HG03045 (cell line): Measurements from ENCODE around the gene ABRACL.

Source experiments
- ATAC-seq: cut with Tn5 transposase; IDR thresholded peaks from one replicate; pipeline ENCODE4 v1.9.1; 2021; ENCODE audit warnings: mild to moderate bottlenecking, moderate library complexity; ENCODE audit not compliant: unreplicated experiment

The ABRACL gene

GRCh38 chr6:139051396-139052060 lies 23.0 kb downstream of the ABRACL start:
- ATAC-seq, result no peak

- ATAC-seq, result no peak
Observed at GRCh38 chr6:139053382-139053781, 24.8 kb downstream of the ABRACL start.

- no peak for ATAC-seq
Observed at GRCh38 chr6:139054001-139054400, 25.5 kb downstream of the ABRACL start.

- ATAC-seq, result no peak
Observed at GRCh38 chr6:139055709-139056108, 27.2 kb downstream of the ABRACL start.

GRCh38 chr6:139058029-139058428 lies 29.5 kb downstream of the ABRACL start:
- no peak for ATAC-seq

- ATAC-seq, result no peak
Observed at GRCh38 chr6:139060332-139060731, 31.8 kb downstream of the ABRACL start.

- ATAC-seq, result no peak
Observed at GRCh38 chr6:139062932-139063646, 34.5 kb downstream of the ABRACL start.

- ATAC-seq, result no peak
Observed at GRCh38 chr6:139064981-139065665, 36.6 kb downstream of the ABRACL start.

GRCh38 chr6:139066080-139066479 lies 37.5 kb downstream of the ABRACL start:
- ATAC-seq, result no peak

GRCh38 chr6:139068846-139069245 lies 40.3 kb downstream of the ABRACL start:
- no peak for ATAC-seq

- no peak for ATAC-seq
Observed at GRCh38 chr6:139073118-139073517, 44.6 kb downstream of the ABRACL start.

GRCh38 chr6:139079018-139079417 lies 50.5 kb downstream of the ABRACL start:
- ATAC-seq, result no peak

- no peak for ATAC-seq
Observed at GRCh38 chr6:139080255-139080920, 51.8 kb downstream of the ABRACL start.

GRCh38 chr6:139081471-139081870 lies 52.9 kb downstream of the ABRACL start:
- ATAC-seq, result no peak

- ATAC-seq, result no peak
Observed at GRCh38 chr6:139082370-139082769, 53.8 kb downstream of the ABRACL start.

- ATAC-seq, result no peak
Observed at GRCh38 chr6:139091826-139092225, 63.3 kb downstream of the ABRACL start.
